OCI-LY7 (cell line): ENCODE measurements around the gene PRKN. TPM values are rescaled to one million over a fixed set of nuclear protein-coding genes. Genes with fewer than 3 reads are reported as not detected.

Experiments
- BruUV-seq: library from RNA; stranded (reverse); fragments of 400-500 nt; replicated peaks from 2 replicates; lab custom pipeline; 2021; lab: Mats Ljungman, UMichigan
- CTCF ChIA-PET: fragments of 300-600 bp; sonication (Branson Sonifier 250); formaldehyde crosslinking; loops from one replicate; lab custom pipeline; 2022; ENCODE audit warnings: antibody characterized with exemption; ENCODE audit not compliant: unreplicated experiment; lab: Charles Lee
- POLR2A ChIA-PET: fragments of 300-600 bp; sonication (Branson Sonifier 250); formaldehyde crosslinking; loops from one replicate; lab custom pipeline; 2022; ENCODE audit warnings: antibody characterized with exemption; lab: Charles Lee
- DNase-seq: peaks from one replicate; pipeline ENCODE4 v3.0.0-alpha.2; 2015; ENCODE audit warnings: low spot score
- H2AFZ ChIP-seq: fragments of 200-600 bp; sonication (generic), shearing (Covaris generic); 2 replicates; pipeline ENCODE4 v1.6.1; 2014; ENCODE audit warnings: mild to moderate bottlenecking, antibody characterized with exemption, low read length, moderate library complexity
- H3K27ac ChIP-seq: fragments of 200-600 bp; sonication (generic); 2 replicates; pipeline ENCODE4 v1.5.1; 2014; ENCODE audit warnings: mixed run types, low read depth, mild to moderate bottlenecking, moderate library complexity, low read length, inconsistent platforms; ENCODE audit not compliant: poor library complexity, severe bottlenecking
- H3K36me3 ChIP-seq: fragments of 200-600 bp; sonication (generic); 2 replicates; pipeline ENCODE4 v1.6.1; 2014; ENCODE audit warnings: mild to moderate bottlenecking, antibody characterized with exemption, low read length, moderate library complexity, mixed read lengths; ENCODE audit not compliant: insufficient read depth
- H3K4me1 ChIP-seq: fragments of 200-600 bp; sonication (generic); 2 replicates; pipeline ENCODE4 v1.5.1; 2014; ENCODE audit warnings: mild to moderate bottlenecking, low read length; ENCODE audit not compliant: insufficient read depth, poor library complexity, severe bottlenecking
- H3K4me2 ChIP-seq: fragments of 200-600 bp; sonication (generic); 2 replicates; pipeline ENCODE4 v1.6.1; 2014; ENCODE audit warnings: mild to moderate bottlenecking, low read length
- H3K4me3 ChIP-seq: fragments of 200-600 bp; sonication (generic); 2 replicates; pipeline ENCODE4 v1.5.1; 2014; ENCODE audit warnings: mild to moderate bottlenecking, low read depth, low read length; ENCODE audit not compliant: poor library complexity, severe bottlenecking
- H3K79me2 ChIP-seq: fragments of 200-600 bp; sonication (generic); 2 replicates; pipeline ENCODE4 v1.6.1; 2016; ENCODE audit warnings: low read depth, mild to moderate bottlenecking, low read length, moderate library complexity, mixed read lengths; ENCODE audit not compliant: insufficient read depth
- H3K9me2 ChIP-seq: fragments of 200-600 bp; sonication (generic); 2 replicates; pipeline ENCODE4 v1.6.1; 2016; ENCODE audit warnings: mild to moderate bottlenecking, low read length, mixed read lengths; ENCODE audit not compliant: insufficient read depth
- H3K9me3 ChIP-seq: fragments of 200-600 bp; sonication (generic); 2 replicates; pipeline ENCODE4 v1.6.1; 2014; ENCODE audit warnings: mild to moderate bottlenecking, mixed run types, low read length, mixed read lengths
- H4K20me1 ChIP-seq: fragments of 200-600 bp; sonication (generic); 2 replicates; pipeline ENCODE4 v1.6.1; 2014; ENCODE audit warnings: mild to moderate bottlenecking, antibody characterized with exemption, low read length, moderate library complexity, mixed read lengths; ENCODE audit not compliant: insufficient read depth
- EZH2phosphoT487 ChIP-seq: fragments of 200-600 bp; sonication (generic); IDR thresholded peaks from 2 replicates; pipeline ENCODE4 v1.6.1; 2018; ENCODE audit warnings: low read depth, borderline replicate concordance, mild to moderate bottlenecking, mixed run types, antibody characterized with exemption, low read length, moderate library complexity, mixed read lengths
- intact Hi-C: fragments of 100-400 bp; cut with micrococcal nuclease; formaldehyde crosslinking; loops from one replicate; pipeline ENCODE4 v1.10.0; 2022; ENCODE audit not compliant: unreplicated experiment
- total RNA-seq, 2 experiments: library from RNA; depleted of rRNA in 1 of 2; stranded (reverse); fragments of >200 nt in 1 of 2; shearing (Covaris generic) in 1 of 2; gene quantifications; 2 replicates each; pipeline ENCODE4 v1.2.3, GENCODE V29; 2014 to 2022
- TF ChIP-seq, protein P1 (sequence below): fragments of 200-600 bp; sonication (generic); conservative IDR thresholded peaks from 2 replicates; pipeline ENCODE4 v1.5.1; 2014; ENCODE audit warnings: mild to moderate bottlenecking, antibody characterized with exemption, low read length, moderate library complexity, mixed read lengths

Gene PRKN
- total RNA-seq, 2 experiments from 2014 or later, result 1.3 to 2.0 TPM

DNA sequence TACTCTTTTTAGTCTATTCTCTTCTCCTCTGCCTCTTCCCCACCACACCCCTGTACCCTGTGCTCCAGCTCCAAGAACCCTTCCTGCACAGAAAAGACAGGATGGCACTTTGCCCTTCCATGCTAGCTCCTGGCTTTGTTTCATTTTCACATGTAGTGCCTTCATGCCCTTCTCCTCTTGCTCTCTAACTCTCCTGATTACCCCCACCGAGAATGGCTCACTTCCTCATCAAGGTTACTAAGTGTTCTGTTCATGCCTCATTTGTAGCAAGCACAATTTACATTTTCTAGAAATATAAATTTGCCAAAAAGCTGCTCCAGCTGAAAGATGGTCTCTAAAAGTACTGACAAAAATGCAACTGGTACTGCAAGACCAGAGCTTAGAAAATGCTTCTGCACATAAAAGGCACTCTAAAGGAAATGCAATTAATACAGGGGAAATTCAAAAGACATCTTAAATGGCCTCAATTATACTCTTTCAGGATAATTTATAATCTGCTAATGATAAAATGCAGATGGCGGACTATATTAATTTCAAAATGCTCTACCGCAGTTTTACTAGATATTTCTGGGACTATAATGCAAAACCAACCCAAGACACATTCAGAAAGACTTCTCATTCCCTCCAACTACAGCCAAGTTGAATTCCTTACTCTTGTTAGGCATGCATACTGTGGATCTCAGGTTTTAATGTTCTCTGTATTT, 570.2 kb downstream of the PRKN start:
- ChIA-PET POLR2A (no interaction called here), CTCF (no interaction called here)
- TF ChIP-seq EZH2phosphoT487, result no peak
- TF ChIP-seq, protein P1, sequence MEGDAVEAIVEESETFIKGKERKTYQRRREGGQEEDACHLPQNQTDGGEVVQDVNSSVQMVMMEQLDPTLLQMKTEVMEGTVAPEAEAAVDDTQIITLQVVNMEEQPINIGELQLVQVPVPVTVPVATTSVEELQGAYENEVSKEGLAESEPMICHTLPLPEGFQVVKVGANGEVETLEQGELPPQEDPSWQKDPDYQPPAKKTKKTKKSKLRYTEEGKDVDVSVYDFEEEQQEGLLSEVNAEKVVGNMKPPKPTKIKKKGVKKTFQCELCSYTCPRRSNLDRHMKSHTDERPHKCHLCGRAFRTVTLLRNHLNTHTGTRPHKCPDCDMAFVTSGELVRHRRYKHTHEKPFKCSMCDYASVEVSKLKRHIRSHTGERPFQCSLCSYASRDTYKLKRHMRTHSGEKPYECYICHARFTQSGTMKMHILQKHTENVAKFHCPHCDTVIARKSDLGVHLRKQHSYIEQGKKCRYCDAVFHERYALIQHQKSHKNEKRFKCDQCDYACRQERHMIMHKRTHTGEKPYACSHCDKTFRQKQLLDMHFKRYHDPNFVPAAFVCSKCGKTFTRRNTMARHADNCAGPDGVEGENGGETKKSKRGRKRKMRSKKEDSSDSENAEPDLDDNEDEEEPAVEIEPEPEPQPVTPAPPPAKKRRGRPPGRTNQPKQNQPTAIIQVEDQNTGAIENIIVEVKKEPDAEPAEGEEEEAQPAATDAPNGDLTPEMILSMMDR, result no peak
- no TSS peak for BruUV-seq
- Histone ChIP-seq H3K4me1 (no peaks in the 10 kb centered on the region), H3K4me3 (no peak overlapping the region), H3K27ac (no peak overlapping the region), H3K9me2 (no peaks in the 10 kb centered on the region), H2AFZ (no peak overlapping the region), H4K20me1 (no peaks in the 10 kb centered on the region), H3K79me2 (no peaks in the 10 kb centered on the region), H3K36me3 (no peaks in the 10 kb centered on the region), H3K9me3 (no peaks in the 10 kb centered on the region), H3K4me2 (no peak overlapping the region)
- no peak for DNase-seq
- intact Hi-C loops, result no loop called here

DNA sequence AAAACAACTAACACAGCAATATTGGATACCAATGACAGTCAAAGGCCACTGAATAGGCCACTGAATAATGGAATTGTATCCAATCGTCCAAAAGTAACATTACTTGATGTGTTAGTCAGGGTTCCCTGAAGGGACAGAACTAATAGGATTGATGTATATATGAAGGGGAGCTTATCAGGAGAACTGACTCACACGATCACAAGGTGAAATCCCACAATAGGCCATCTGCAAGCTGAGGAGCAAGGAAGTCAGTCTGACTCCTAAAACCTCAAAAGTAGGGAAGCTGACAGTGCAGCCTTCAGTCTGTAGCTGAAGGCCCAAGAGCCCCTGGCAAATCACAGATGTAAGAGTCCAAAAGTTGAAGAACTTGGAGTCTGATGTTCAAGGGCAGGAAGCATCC, 571.4 kb downstream of the PRKN start:
- CTCF ChIA-PET, result no interaction called here
- BruUV-seq, result no TSS peak
- intact Hi-C loops, result no loop called here
- H3K79me2 ChIP-seq, result no peaks in the 10 kb centered on the region
- no peaks in the 10 kb centered on the region for H4K20me1 ChIP-seq
- no peaks in the 10 kb centered on the region for H3K36me3 ChIP-seq
- DNase-seq, result no peak
- no peak overlapping the region for H2AFZ ChIP-seq
- H3K9me2 ChIP-seq, result no peaks in the 10 kb centered on the region
- H3K4me2 ChIP-seq, result no peak overlapping the region
- no peak for TF ChIP-seq EZH2phosphoT487
- TF ChIP-seq, protein P1, result no peak
- no peak overlapping the region for H3K27ac ChIP-seq
- H3K4me1 ChIP-seq, result no peaks in the 10 kb centered on the region
- no peak overlapping the region for H3K4me3 ChIP-seq
- POLR2A ChIA-PET, result interaction anchor here (0.6 kb wide), 1 partner anchor 136 kb away, joined by 5 read pairs; no protein-coding TSS in a partner anchor
- H3K9me3 ChIP-seq, result no peaks in the 10 kb centered on the region

DNA sequence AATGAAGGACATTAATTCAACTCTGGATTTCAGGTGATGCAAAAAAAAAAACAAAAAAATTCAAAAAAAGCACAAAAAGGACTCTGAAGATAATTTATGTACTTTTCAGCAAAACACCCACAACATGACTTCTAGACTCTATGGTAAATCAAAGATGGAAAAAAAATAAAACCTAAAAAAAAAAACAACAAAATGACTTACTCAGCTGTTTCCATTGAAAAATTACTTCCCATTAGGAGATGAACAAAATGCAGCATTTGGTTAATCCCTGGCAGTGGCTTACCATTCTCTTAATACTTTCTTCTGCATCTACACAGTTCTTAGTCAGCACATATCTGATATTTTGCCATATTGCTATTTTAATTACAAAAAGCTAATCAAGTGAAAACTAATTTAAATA, 572.6 kb downstream of the PRKN start:
- BruUV-seq, result no TSS peak
- Histone ChIP-seq H3K4me2 (no peak overlapping the region), H3K4me3 (no peak overlapping the region), H3K79me2 (no peaks in the 10 kb centered on the region), H3K4me1 (no peaks in the 10 kb centered on the region), H3K9me3 (no peaks in the 10 kb centered on the region), H3K27ac (no peak overlapping the region), H2AFZ (no peak overlapping the region), H3K9me2 (no peaks in the 10 kb centered on the region), H4K20me1 (no peaks in the 10 kb centered on the region), H3K36me3 (no peaks in the 10 kb centered on the region)
- DNase-seq, result no peak
- TF ChIP-seq, protein P1, result no peak
- no peak for TF ChIP-seq EZH2phosphoT487
- intact Hi-C loops, result no loop called here
- ChIA-PET CTCF (no interaction called here), POLR2A (interaction anchor here (0.6 kb wide), 1 partner anchor 39 kb away, joined by 4 read pairs; no protein-coding TSS in a partner anchor)
